CD4-positive, alpha-beta T cell treated with Interleukin-1 beta for 1 hour (primary cell): ENCODE results near the gene GPN1.
A peak's percentile ranks its signal among the peaks of the same experiment; 100 is the strongest.
"Not testable (repeated sequence)": the region's sequence is repeated elsewhere in the genome, so short reads cannot be mapped to it uniquely, and the experiment has no call there.

Source experiments
- DNase-seq, 2 donors: peaks; one replicate each; pipeline ENCODE4 v3.0.0-alpha.2; 2020 to 2022

GPN1 gene

GRCh38 chr2:27672723-27673486 is 44.1 kb downstream of the GPN1 start:
- no peak for DNase-seq

- DNase-seq, result no peak
Observed at GRCh38 chr2:27680571-27680970, 51.7 kb downstream of the GPN1 start.

GRCh38 chr2:27681841-27682240 is 53.0 kb downstream of the GPN1 start:
- no peak for DNase-seq

- not testable (repeated sequence) for DNase-seq
Observed at GRCh38 chr2:27682334-27682771, 53.5 kb downstream of the GPN1 start.

- DNase-seq, result peak; percentile 82 to 94
Observed at GRCh38 chr2:27683390-27684071, 54.7 kb downstream of the GPN1 start.

GRCh38 chr2:27685006-27685405 is 56.2 kb downstream of the GPN1 start:
- peak in 1 of 2 donors; percentile 22 for DNase-seq

- no peak for DNase-seq
Observed at GRCh38 chr2:27685577-27685976, 56.7 kb downstream of the GPN1 start.

- DNase-seq, result no peak
Observed at GRCh38 chr2:27687232-27687631, 58.4 kb downstream of the GPN1 start.

- DNase-seq, result no peak
Observed at GRCh38 chr2:27689424-27689823, 60.6 kb downstream of the GPN1 start.

- DNase-seq, result no peak
Observed at GRCh38 chr2:27690052-27690451, 61.2 kb downstream of the GPN1 start.

GRCh38 chr2:27697660-27698059 is 68.8 kb downstream of the GPN1 start:
- DNase-seq, result no peak
